GM12864 (cell line): ENCODE results near the gene SRGN.

ENCODE experiments used
- DNase-seq: peaks from one replicate; pipeline ENCODE4 v3.0.0-alpha.2; 2011; ENCODE audit warnings: low read depth
- H3K4me3 ChIP-seq: 2 replicates; pipeline ENCODE4 v1.5.1; 2011; ENCODE audit warnings: mild to moderate bottlenecking, low read depth, low read length, control low read depth
- CTCF ChIP-seq: IDR thresholded peaks from 2 replicates; pipeline ENCODE4 v1.5.1; 2011; ENCODE audit warnings: low read depth, mild to moderate bottlenecking, moderate library complexity, low read length, control low read depth, inconsistent platforms; ENCODE audit errors: missing control alignments

Gene SRGN

GRCh38 chr10:69045441-69046300 is 42.2 kb upstream of the SRGN start:
- peak overlapping the region; percentile 22; the same call in 1 of the 2 replicates for H3K4me3 ChIP-seq
- peak; percentile 83 for DNase-seq
- TF ChIP-seq CTCF: no peak

- no peak for DNase-seq
- no peak for TF ChIP-seq CTCF
- no peak overlapping the region for H3K4me3 ChIP-seq
Measured at GRCh38 chr10:69047111-69047832, 40.6 kb upstream of the SRGN start.

GRCh38 chr10:69048103-69048502 is 39.8 kb upstream of the SRGN start:
- TF ChIP-seq CTCF: no peak
- DNase-seq: no peak
- H3K4me3 ChIP-seq: no peak overlapping the region

GRCh38 chr10:69049566-69049961 is 38.3 kb upstream of the SRGN start:
- DNase-seq: no peak
- TF ChIP-seq CTCF: no peak

GRCh38 chr10:69051303-69051702 is 36.6 kb upstream of the SRGN start:
- no peak for DNase-seq
- H3K4me3 ChIP-seq: no peak overlapping the region
- no peak for TF ChIP-seq CTCF

More at GRCh38 chr10:69049566-69049961, 38.3 kb upstream of the SRGN start:
- H3K4me3 ChIP-seq: no peak overlapping the region

GRCh38 chr10:69051710-69052487 is 36.0 kb upstream of the SRGN start:
- no peak overlapping the region for H3K4me3 ChIP-seq
- no peak for TF ChIP-seq CTCF
- DNase-seq: no peak
